Caki2 (cell line): ENCODE data around the gene ZMYND19. TPM values are rescaled to one million over a fixed set of nuclear protein-coding genes. Genes with fewer than 3 reads are reported as not detected.
"Not testable (repeated sequence)": the region's sequence is repeated elsewhere in the genome, so short reads cannot be mapped to it uniquely, and the experiment has no call there.

ENCODE experiments used
- DNase-seq: peaks from one replicate; pipeline ENCODE4 v3.0.0-alpha.2; 2015; ENCODE audit warnings: low read depth
- in situ Hi-C: cut with HindIII; loops from 2 replicates; pipeline ENCODE4 v1.10.0; 2016; ENCODE audit warnings: low sequenced_read_pairs, low pct_unique_long_range_greater_than_20kb, mixed read lengths
- total RNA-seq: library from RNA; depleted of rRNA; stranded (reverse); fragments of >200 nt; shearing (Covaris generic); gene quantifications from 2 replicates; pipeline ENCODE4 v1.2.3, GENCODE V29; 2014; ENCODE audit warnings: low replicate concordance

Gene ZMYND19
- total RNA-seq, 1 experiment from 2014 or later, result 27.8 TPM

DNA sequence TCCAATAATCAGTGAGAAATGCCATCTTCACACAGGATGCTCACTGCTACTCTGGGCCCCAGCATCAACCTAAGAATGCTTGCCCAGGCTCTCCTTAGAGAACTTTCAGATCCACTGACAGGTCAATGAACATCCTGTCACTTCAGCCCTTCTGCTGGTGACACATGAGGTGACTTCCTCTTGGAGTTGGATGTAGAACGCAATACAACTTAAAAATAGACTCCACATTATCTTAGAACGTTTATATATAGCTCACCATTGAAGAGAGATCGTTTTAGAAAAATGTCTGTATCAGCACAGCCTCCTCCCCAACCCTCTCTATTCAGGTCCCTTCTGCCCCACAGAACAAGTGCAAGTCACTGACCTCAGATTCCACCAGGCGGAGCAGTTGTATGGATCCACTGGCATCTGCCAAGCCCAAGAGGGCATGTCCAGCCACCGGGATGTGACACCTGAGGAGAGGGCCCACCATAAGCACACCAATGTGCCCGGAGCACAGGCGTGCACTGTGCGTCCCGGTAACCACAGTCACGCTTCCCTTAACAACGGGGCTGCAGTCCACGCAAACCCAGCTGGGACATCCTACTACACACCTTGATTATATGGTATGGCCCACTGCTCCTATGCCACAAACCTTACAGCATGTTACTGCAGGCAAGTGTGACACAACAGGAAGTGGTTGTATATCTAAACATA, 14.4 kb downstream of the ZMYND19 start:
- DNase-seq, result no peak
- in situ Hi-C loops, result no loop called here

- in situ Hi-C loops, result no loop called here
Measured at GRCh38 chr9:137575364-137575715, 15.0 kb downstream of the ZMYND19 start.

DNA sequence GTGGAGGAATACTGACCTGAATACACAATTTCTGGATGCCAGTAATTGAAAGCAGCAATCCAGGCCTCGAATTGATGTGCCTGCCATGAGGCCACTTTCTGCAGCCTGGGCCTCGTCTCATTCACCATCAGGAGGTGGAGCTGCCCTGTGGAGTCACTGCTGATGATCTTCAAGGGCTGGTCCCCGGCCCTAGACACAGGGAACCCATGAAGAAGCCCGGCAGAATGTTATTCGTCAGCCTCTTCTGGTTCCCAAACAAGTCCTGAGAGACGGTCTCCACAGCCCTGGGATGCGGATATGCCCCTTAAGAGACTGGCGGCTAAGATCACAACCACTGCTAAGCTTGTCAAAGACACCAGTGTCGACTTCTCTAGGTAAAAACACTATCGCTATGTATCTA, 16.1 kb downstream of the ZMYND19 start:
- in situ Hi-C loops, result no loop called here
- DNase-seq, result no peak

More at GRCh38 chr9:137575364-137575715, 15.0 kb downstream of the ZMYND19 start:
- DNase-seq, result peak; percentile 49

- in situ Hi-C loops, result no loop called here
- DNase-seq, result no peak
Measured at GRCh38 chr9:137570566-137570965, 19.7 kb downstream of the ZMYND19 start.

DNA sequence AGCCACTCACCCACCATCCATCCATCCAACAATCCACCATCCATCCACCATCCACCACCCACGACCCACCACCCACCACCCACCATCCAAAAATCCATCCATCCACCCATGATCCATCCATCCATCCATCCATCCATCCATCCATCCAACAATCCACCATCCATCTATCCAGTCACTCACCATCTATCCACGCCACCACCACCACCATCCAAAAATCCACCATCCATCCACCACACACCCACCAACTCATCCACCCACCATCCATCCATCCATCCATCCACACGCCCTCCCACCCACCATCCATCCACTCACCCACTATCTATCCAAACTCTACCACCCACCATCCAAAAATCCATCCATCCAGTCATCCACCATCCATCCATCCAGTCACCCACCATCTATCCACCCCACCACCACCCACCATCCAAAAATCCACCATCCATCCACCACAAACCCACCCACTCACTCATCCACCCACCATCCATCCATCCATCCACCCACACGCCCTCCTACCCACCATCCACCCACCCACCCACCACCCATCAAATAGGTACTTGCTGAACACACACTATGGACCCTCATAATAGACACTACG, 20.6 kb downstream of the ZMYND19 start:
- DNase-seq, result no peak
- in situ Hi-C loops, result no loop called here

GRCh38 chr9:137568445-137568844, 21.9 kb downstream of the ZMYND19 start:
- in situ Hi-C loops, DNase-seq: not testable (repeated sequence)

DNA sequence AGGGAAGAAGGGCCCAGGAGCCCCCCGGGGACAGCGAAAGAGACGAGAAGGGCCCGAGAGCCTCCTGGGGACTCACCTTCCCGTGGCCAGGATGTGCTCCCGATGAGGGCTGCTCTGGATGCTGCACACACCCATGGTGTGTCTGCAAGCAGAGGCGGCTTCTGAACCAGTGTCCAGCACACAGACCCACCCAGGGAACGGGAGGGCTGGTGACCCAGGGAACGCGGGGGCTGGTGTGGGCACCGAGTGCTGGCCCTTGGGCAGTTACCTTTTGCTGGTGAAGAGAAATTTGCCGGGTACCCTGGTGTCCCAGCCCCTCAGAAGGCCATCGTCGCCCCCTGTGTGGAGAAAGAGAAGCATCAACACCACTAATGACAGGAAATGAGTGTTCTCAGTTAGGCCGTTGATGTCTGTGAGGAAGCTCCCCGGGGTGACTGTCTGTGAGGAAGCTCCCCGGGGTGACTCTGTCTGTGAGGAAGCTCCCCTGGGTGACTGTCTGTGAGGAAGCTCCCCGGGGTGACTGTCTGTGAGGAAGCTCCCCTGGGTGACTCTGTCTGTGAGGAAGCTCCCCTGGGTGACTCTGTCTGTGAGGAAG, 25.4 kb downstream of the ZMYND19 start:
- DNase-seq, result no peak
- in situ Hi-C loops, result no loop called here

- in situ Hi-C loops, result no loop called here
- no peak for DNase-seq
Measured at GRCh38 chr9:137564134-137564533, 26.2 kb downstream of the ZMYND19 start.

GRCh38 chr9:137558127-137558526, 32.2 kb downstream of the ZMYND19 start:
- no peak for DNase-seq
- in situ Hi-C loops, result no loop called here

GRCh38 chr9:137556069-137556838, 34.1 kb downstream of the ZMYND19 start:
- DNase-seq, result peak; percentile 62
- in situ Hi-C loops, result no loop called here

- in situ Hi-C loops, result no loop called here
- DNase-seq, result no peak
Measured at GRCh38 chr9:137555179-137555578, 35.1 kb downstream of the ZMYND19 start.

- DNase-seq, result no peak
- in situ Hi-C loops, result no loop called here
Measured at GRCh38 chr9:137554349-137554748, 36.0 kb downstream of the ZMYND19 start.

DNA sequence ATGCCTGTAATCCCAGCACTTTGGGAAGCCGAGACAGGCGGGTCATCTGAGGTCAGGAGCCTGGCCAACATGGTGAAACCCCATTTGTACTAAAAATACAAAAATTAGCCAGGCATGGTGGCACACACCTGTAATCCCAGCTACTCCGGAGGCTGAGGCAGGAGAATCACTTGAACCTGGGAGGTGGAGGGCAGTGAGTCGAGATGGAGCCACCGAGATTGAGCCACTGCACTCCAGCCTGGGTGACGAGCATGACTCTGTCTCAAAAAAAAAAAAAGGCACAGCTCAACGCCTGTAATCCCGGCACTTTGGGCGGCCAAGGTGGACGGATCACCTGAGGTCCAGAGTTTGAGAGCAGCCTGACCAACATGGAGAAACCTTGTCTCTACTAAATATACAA, 36.7 kb downstream of the ZMYND19 start:
- DNase-seq, in situ Hi-C loops: not testable (repeated sequence)

DNA sequence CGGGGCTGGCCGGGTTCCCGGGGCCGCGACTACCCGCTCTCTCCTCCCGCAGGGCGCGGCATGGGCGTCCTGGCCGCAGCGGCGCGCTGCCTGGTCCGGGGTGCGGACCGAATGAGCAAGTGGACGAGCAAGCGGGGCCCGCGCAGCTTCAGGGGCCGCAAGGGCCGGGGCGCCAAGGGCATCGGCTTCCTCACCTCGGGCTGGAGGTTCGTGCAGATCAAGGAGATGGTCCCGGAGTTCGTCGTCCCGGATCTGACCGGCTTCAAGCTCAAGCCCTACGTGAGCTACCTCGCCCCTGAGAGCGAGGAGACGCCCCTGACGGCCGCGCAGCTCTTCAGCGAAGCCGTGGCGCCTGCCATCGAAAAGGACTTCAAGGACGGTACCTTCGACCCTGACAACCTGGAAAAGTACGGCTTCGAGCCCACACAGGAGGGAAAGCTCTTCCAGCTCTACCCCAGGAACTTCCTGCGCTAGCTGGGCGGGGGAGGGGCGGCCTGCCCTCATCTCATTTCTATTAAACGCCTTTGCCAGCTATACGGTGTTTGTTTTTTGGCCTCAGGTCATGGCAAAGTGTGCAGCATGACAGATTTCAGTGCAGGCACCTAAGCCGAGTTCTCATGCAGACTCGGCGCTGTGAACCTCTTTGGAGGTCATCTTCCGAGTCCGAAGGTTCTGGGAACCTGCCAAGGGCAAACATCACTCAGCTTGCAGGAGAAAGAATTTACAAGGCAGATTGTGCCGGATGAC, 38.1 kb downstream of the ZMYND19 start:
- in situ Hi-C loops, result no loop called here
- DNase-seq, result no peak

DNA sequence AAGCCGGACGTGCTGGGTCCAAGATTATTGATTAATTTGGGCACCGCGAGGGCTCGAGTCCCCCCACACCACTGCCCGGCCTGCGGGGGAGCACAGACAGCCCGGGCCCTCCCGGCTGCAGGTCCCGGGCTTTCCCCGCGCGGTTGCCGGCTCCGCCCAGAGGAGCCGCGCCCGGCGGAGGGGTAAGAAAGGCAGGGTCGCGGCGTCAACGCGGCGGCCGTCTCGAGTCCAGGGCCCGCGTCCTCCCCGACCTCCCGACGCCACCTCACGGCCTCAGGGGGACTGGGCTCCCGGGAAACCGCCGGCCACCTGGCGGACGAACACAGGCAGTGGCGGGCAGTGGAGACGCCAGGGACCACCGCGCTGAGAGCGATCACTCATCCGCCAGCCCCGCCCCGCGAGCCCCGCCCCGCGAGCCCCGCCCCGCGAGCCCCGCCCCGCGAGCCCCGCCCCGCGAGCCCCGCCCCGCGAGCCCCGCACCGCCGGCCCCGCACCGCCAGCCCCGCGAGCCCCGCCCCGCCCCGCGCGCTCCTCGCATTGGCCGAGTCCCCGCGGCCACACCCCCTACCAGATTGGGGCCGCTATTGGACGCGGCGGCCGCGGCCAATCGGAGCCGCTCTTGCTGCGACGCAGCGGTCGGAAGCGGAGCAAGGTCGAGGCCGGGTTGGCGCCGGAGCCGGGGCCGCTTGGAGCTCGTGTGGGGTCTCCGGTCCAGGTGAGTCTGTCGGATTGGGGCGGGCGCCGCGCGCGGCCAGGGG, 38.9 kb downstream of the ZMYND19 start, which contains the start of gene MRPL41:
TSS of gene MRPL41 (plus strand) at position 616 of the 758 bp plus-strand sequence. CDS start 203 bp downstream, outside the sequence.
- peak; percentile 90 for DNase-seq
- in situ Hi-C loops, result no loop called here

DNA sequence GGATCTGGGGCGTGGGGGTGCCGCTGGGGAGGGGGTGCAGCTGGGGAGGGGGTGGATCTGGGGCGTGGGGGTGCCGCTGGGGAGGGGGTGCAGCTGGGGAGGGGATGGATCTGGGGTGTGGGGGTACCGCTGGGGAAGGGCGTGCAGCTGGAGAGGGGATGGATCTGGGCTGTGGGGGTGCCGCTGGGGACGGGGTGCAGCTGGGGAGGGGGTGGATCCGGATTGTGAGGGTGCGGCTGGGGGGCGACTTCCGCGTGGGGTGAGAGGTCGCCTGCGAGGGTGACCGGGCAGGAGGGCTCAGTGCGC, 39.4 kb downstream of the ZMYND19 start:
- in situ Hi-C loops, DNase-seq: not testable (repeated sequence)

- in situ Hi-C loops, result no loop called here
- DNase-seq, result peak; percentile 89
Measured at GRCh38 chr9:137550231-137550621, 40.1 kb downstream of the ZMYND19 start, which contains the start of gene PNPLA7. Gene PNPLA7, minus strand, starts transcription at chr9:137550402. Its CDS starts 205 bp downstream, at chr9:137550197.
